Measurements from ENCODE around the gene CNTNAP2. TPM values are rescaled to one million over a fixed set of nuclear protein-coding genes. Genes with fewer than 3 reads are reported as not detected.

The CNTNAP2 gene
- total and polyA plus RNA-seq, 2 of the 4 experiments (the other 2 are of a cell fraction): not detected

GRCh38 chr7:148379677-148380076, 2263.1 kb downstream of the CNTNAP2 start:
- no TSS peak for BruUV-seq (replicated peaks)
- TF ChIP-seq ELK1 (IDR thresholded peaks at IDR 0.05; ENCODE audit: borderline replicate concordance, low read depth, low read length): no peak
- no peak for TF ChIP-seq NFE2L2 (IDR thresholded peaks at IDR 0.05; ENCODE audit: low read depth, low read length)
- TF ChIP-seq BHLHE40 (IDR thresholded peaks at IDR 0.05; ENCODE audit: low read depth, low read length): no peak
- TF ChIP-seq SMC3 (IDR thresholded peaks at IDR 0.05; ENCODE audit: low read depth, low read length): no peak
- TF ChIP-seq, protein P1, sequence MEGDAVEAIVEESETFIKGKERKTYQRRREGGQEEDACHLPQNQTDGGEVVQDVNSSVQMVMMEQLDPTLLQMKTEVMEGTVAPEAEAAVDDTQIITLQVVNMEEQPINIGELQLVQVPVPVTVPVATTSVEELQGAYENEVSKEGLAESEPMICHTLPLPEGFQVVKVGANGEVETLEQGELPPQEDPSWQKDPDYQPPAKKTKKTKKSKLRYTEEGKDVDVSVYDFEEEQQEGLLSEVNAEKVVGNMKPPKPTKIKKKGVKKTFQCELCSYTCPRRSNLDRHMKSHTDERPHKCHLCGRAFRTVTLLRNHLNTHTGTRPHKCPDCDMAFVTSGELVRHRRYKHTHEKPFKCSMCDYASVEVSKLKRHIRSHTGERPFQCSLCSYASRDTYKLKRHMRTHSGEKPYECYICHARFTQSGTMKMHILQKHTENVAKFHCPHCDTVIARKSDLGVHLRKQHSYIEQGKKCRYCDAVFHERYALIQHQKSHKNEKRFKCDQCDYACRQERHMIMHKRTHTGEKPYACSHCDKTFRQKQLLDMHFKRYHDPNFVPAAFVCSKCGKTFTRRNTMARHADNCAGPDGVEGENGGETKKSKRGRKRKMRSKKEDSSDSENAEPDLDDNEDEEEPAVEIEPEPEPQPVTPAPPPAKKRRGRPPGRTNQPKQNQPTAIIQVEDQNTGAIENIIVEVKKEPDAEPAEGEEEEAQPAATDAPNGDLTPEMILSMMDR (conservative IDR thresholded peaks at IDR 0.05; ENCODE audit: low read depth, low read length): no peak
- TF ChIP-seq RAD21 (IDR thresholded peaks at IDR 0.05; ENCODE audit: low read length): no peak
- no peak for TF ChIP-seq CHD1 (IDR thresholded peaks at IDR 0.05; ENCODE audit: low read depth, low read length)
- TF ChIP-seq USF2 (IDR thresholded peaks at IDR 0.05; ENCODE audit: low read depth, low read length): no peak
- no peak for TF ChIP-seq CEBPB (IDR thresholded peaks at IDR 0.05; ENCODE audit: low read depth, low read length)
- TF ChIP-seq MXI1 (IDR thresholded peaks at IDR 0.05; ENCODE audit: borderline replicate concordance, low read depth, low read length): no peak
- no peak for TF ChIP-seq FOS (IDR thresholded peaks at IDR 0.05; ENCODE audit: low read depth, low read length)
- TF ChIP-seq MAZ (IDR thresholded peaks at IDR 0.05; ENCODE audit: borderline replicate concordance, low read depth, low read length): no peak
- no peak for TF ChIP-seq RFX5 (IDR thresholded peaks at IDR 0.05; ENCODE audit: low read depth, low read length)
- TF ChIP-seq RCOR1 (IDR thresholded peaks at IDR 0.05; ENCODE audit: insufficient replicate concordance, low read length): no peak
- TF ChIP-seq POLR2A (IDR thresholded peaks at IDR 0.05; ENCODE audit: low read depth, low read length): no peak
- no peak for TF ChIP-seq MAFK (IDR thresholded peaks at IDR 0.05; ENCODE audit: low read depth, low read length)
- H3K27me3 ChIP-seq (ENCODE audit: control insufficient read depth, insufficient read depth, low read length): no peaks in the 10 kb centered on the region

More at GRCh38 chr7:148379677-148380076, 2263.1 kb downstream of the CNTNAP2 start:
- Histone ChIP-seq H3K36me3 (ENCODE audit: control insufficient read depth, insufficient read depth, low read length) (no peaks in the 10 kb centered on the region), H3K79me1 (ENCODE audit: low read depth in 1 of 2, low read length in 2 of 2) (no peaks in the 10 kb centered on the region), H3K4me3 (ENCODE audit: insufficient read depth, low read depth, low read length) (no peak overlapping the region), H2AFZ (replicated peaks; ENCODE audit: low read length, poor library complexity) (no peak overlapping the region), H3K4me1 (ENCODE audit: control insufficient read depth, insufficient read depth, low read length) (no peaks in the 10 kb centered on the region), H4K5ac (ENCODE audit: low read depth, low read length) (no peak overlapping the region), H4K8ac (ENCODE audit: low read depth in 2 of 2, low read length in 2 of 2) (no peak overlapping the region), H3K4me2 (ENCODE audit: low read depth, low read length) (no peak overlapping the region), H3K9ac (ENCODE audit: low read depth, low read length) (no peak overlapping the region), H3K56ac (ENCODE audit: extremely low read depth, insufficient read depth, low read length) (no peak overlapping the region), H3K18ac (ENCODE audit: low read depth, low read length) (no peak overlapping the region), H2AK5ac (ENCODE audit: low read depth, low read length) (no peak overlapping the region), H3K27ac (ENCODE audit: insufficient read depth, low read length) (no peak overlapping the region), H3K23ac (ENCODE audit: low read depth, low read length) (no peak overlapping the region), H2BK15ac (ENCODE audit: low read depth, low read length) (no peak overlapping the region), H4K20me1 (ENCODE audit: insufficient read depth, low read length) (no peaks in the 10 kb centered on the region), H2BK20ac (ENCODE audit: low read depth, low read length) (no peak overlapping the region), H2AK9ac (replicated peaks; ENCODE audit: low read depth, low read length, poor library complexity) (no peak overlapping the region), H3K4ac (ENCODE audit: low read depth, low read length) (no peak overlapping the region), H2BK120ac (ENCODE audit: low read depth, low read length) (no peak overlapping the region), H3K9me3 (ENCODE audit: control insufficient read depth, insufficient read depth, low read length) (peaks cover 21% of the 10 kb centered on the region), H4K91ac (ENCODE audit: insufficient read depth, low read depth, low read length) (no peak overlapping the region), H2BK5ac (ENCODE audit: low read depth, low read length, poor library complexity, severe bottlenecking) (no peak overlapping the region), H3K14ac (replicated peaks; ENCODE audit: low read depth, low read length) (no peak overlapping the region), H3K9me1 (ENCODE audit: insufficient read depth, low read length) (no peaks in the 10 kb centered on the region)
- in situ Hi-C loops (cut with MboI; ENCODE audit: low sequenced_read_pairs): no loop called here
- intact Hi-C loops (cut with micrococcal nuclease): no loop called here
- ChIA-PET CTCF (no interaction called here), POLR2A (ENCODE audit: unreplicated experiment) (no interaction called here)
- ATAC-seq (ENCODE audit: low read depth): no peak
- WGBS, 2 experiments (ENCODE audit: extremely low coverage in 2 of 2, insufficient read length in 1 of 2): no CpG with 5 or more reads among the region's 9 CpGs
- dilution Hi-C loops (cut with HindIII; ENCODE audit: low sequenced_read_pairs, unreplicated experiment): no loop called here
- DNase-seq: no peak
